Measurements from ENCODE around the gene SDHAF3. TPM values are rescaled to one million over a fixed set of nuclear protein-coding genes. Genes with fewer than 3 reads are reported as not detected.

The SDHAF3 gene
- total and polyA plus RNA-seq, 9 donors = 5.1 to 13.1 (median 9.1) TPM

DNA sequence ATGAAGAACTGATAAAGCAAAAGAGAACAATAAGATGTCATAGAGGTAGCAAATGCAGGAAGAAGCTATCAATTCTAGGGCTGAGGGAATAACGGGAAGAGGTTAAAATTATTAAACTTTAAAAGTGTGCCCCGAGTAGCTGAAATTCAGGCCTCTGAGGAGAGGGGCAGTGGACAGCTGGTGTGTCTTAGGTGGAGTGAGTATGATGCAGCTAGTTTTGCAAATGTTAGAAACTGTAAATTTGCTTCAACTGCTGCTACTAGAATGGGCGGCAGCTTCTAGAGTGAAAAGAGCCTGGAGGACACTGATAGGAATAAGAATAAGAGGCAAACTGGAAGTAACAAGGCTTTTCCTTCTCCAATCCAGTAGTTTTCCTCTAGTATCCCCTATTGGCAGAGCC is 87.3 kb downstream of the SDHAF3 start:
- Histone ChIP-seq H3K9me3 (no peaks in the 10 kb centered on the region), H3K27me3 (no peaks in the 10 kb centered on the region), H3K4me1 (ENCODE audit: insufficient read depth) (no peaks in the 10 kb centered on the region), H3K4me3 (no peak overlapping the region), H3K36me3 (no peaks in the 10 kb centered on the region), H3K27ac (no peak overlapping the region)
- 65 to 72% (median 71%) methylated on average over 3 of the region's 3 CpGs for WGBS, 3 donors
- intact Hi-C loops (cut with DNase I) = no loop called here
- DNase-seq = no peak
- no peak for TF ChIP-seq POLR2A (IDR thresholded peaks at IDR 0.05)
- TF ChIP-seq EP300 (IDR thresholded peaks at IDR 0.05) = no peak
- TF ChIP-seq, protein P1, sequence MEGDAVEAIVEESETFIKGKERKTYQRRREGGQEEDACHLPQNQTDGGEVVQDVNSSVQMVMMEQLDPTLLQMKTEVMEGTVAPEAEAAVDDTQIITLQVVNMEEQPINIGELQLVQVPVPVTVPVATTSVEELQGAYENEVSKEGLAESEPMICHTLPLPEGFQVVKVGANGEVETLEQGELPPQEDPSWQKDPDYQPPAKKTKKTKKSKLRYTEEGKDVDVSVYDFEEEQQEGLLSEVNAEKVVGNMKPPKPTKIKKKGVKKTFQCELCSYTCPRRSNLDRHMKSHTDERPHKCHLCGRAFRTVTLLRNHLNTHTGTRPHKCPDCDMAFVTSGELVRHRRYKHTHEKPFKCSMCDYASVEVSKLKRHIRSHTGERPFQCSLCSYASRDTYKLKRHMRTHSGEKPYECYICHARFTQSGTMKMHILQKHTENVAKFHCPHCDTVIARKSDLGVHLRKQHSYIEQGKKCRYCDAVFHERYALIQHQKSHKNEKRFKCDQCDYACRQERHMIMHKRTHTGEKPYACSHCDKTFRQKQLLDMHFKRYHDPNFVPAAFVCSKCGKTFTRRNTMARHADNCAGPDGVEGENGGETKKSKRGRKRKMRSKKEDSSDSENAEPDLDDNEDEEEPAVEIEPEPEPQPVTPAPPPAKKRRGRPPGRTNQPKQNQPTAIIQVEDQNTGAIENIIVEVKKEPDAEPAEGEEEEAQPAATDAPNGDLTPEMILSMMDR (IDR thresholded peaks at IDR 0.05) = no peak

DNA sequence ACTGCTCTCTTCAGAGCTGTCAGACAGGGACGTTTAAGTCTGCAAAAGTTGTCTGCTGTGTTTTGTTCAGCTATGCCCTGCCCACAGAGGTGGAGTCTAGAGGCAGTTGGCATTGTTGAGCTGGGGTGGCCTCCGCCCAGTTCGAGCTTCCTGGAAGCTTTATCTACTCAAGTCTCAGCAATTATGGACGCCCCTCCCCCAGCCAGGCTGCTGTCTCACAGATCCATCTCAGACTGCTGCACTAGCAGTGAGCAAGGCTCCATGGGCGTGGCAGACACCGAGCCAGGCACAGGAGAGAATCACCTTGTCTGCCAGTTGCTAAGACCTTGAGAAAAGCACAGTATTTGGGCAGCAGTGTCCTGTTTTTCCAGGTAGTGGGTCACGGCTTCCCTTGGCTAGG is 98.1 kb downstream of the SDHAF3 start:
- H3K27ac ChIP-seq = no peak overlapping the region
- no peak for DNase-seq
- WGBS, 3 donors = 50 to 57% (median 51%) methylated on average over 7 of the region's 7 CpGs
- H3K4me3 ChIP-seq = no peak overlapping the region
- no peaks in the 10 kb centered on the region for H3K36me3 ChIP-seq
- intact Hi-C loops (cut with DNase I) = no loop called here
- no peaks in the 10 kb centered on the region for H3K9me3 ChIP-seq
- TF ChIP-seq EP300 (IDR thresholded peaks at IDR 0.05) (no peak), POLR2A (IDR thresholded peaks at IDR 0.05) (no peak)
- TF ChIP-seq, protein P1 (IDR thresholded peaks at IDR 0.05) = no peak
- no peaks in the 10 kb centered on the region for H3K27me3 ChIP-seq
- no peaks in the 10 kb centered on the region for H3K4me1 ChIP-seq (ENCODE audit: insufficient read depth)

DNA sequence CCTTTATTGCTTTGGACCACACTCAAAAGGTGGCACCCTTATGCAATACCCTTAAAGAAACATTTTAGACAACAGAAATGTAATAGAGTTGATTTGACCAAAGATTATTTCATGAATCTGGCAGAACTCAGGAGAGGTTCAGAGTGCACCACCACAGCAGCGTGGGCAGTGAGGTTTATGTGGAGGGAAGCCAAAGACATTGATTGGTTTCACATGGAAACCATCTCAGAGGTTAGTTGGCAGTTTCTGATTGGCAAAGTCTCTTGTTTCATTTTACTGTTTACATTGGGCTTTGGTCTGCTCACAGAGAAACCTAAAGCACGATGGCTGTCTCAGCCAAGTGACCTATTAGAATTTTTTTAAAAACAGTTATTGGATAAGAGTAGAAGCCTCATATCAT is 101.3 kb downstream of the SDHAF3 start:
- no peak for DNase-seq
- TF ChIP-seq POLR2A (IDR thresholded peaks at IDR 0.05) (no peak), EP300 (IDR thresholded peaks at IDR 0.05) (no peak)
- TF ChIP-seq, protein P1 (IDR thresholded peaks at IDR 0.05) = no peak
- intact Hi-C loops (cut with DNase I) = no loop called here
- Histone ChIP-seq H3K4me3 (no peak overlapping the region), H3K27me3 (no peaks in the 10 kb centered on the region), H3K27ac (no peak overlapping the region), H3K4me1 (ENCODE audit: insufficient read depth) (no peaks in the 10 kb centered on the region), H3K36me3 (no peaks in the 10 kb centered on the region), H3K9me3 (no peaks in the 10 kb centered on the region)
- 31 to 36% (median 33%) methylated on average over 2 of the region's 2 CpGs for WGBS, 3 donors

DNA sequence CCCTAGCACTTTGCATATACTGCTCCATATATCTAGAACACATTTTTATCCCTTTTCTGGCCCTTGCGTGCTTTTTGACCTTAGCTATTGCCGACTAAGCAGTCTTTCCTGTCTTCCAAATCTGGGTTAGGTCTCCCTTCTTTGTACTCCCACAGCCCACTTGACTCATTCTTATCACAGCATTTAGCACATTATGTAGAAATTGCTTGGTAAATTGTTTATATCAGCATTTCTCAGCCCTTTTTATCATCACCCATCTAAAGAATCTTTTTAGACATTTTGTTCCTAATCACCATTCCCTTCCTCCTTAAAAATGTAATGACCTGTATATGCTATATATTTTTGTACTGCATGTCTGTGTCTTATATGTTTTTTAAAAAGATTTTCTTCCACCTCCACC is 101.7 kb downstream of the SDHAF3 start:
- TF ChIP-seq EP300 (IDR thresholded peaks at IDR 0.05) = no peak
- TF ChIP-seq, protein P1 (IDR thresholded peaks at IDR 0.05) = no peak
- no peak for TF ChIP-seq POLR2A (IDR thresholded peaks at IDR 0.05)
- no peaks in the 10 kb centered on the region for H3K27me3 ChIP-seq
- H3K9me3 ChIP-seq = no peaks in the 10 kb centered on the region
- no peak for DNase-seq
- no peaks in the 10 kb centered on the region for H3K36me3 ChIP-seq
- 60 to 67% (median 62%) methylated on average over 2 of the region's 2 CpGs for WGBS, 3 donors
- no peaks in the 10 kb centered on the region for H3K4me1 ChIP-seq (ENCODE audit: insufficient read depth)
- H3K27ac ChIP-seq = no peak overlapping the region
- intact Hi-C loops (cut with DNase I) = no loop called here
- no peak overlapping the region for H3K4me3 ChIP-seq

DNA sequence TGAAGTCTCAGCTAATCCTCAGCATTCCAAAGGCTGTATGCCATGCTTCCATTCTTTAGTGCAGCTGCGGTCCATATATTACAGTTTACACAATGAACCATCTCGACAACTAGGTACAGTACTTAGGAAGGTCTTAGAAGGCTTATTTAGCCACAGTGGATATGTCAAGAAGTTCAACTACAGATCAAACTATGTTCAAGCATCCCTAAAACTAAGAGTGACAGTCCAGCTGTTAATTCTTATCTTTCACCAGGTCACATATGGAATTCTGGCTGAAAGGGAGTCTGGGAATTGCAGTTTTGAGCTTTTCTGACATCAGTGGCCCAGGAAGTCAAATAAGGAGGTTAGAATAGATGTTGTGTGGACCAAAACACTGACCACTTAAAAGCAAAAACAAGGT is 106.8 kb downstream of the SDHAF3 start:
- H3K9me3 ChIP-seq = no peaks in the 10 kb centered on the region

More for the DNA sequence above, 106.8 kb downstream of the SDHAF3 start:
- no peaks in the 10 kb centered on the region for H3K4me1 ChIP-seq (ENCODE audit: insufficient read depth)
- intact Hi-C loops (cut with DNase I) = no loop called here
- no peak overlapping the region for H3K27ac ChIP-seq
- no peaks in the 10 kb centered on the region for H3K27me3 ChIP-seq
- 78 to 90% (median 88%) methylated on average over 2 of the region's 2 CpGs for WGBS, 3 donors
- H3K36me3 ChIP-seq = no peaks in the 10 kb centered on the region
- H3K4me3 ChIP-seq = no peak overlapping the region
- DNase-seq = no peak
- TF ChIP-seq EP300 (IDR thresholded peaks at IDR 0.05) = no peak
- TF ChIP-seq POLR2A (IDR thresholded peaks at IDR 0.05) = no peak
- TF ChIP-seq, protein P1 (IDR thresholded peaks at IDR 0.05) = no peak

Measured in ovary (tissue), 9 donors.